ENCODE results near the gene RBBP6.

Gene RBBP6

DNA sequence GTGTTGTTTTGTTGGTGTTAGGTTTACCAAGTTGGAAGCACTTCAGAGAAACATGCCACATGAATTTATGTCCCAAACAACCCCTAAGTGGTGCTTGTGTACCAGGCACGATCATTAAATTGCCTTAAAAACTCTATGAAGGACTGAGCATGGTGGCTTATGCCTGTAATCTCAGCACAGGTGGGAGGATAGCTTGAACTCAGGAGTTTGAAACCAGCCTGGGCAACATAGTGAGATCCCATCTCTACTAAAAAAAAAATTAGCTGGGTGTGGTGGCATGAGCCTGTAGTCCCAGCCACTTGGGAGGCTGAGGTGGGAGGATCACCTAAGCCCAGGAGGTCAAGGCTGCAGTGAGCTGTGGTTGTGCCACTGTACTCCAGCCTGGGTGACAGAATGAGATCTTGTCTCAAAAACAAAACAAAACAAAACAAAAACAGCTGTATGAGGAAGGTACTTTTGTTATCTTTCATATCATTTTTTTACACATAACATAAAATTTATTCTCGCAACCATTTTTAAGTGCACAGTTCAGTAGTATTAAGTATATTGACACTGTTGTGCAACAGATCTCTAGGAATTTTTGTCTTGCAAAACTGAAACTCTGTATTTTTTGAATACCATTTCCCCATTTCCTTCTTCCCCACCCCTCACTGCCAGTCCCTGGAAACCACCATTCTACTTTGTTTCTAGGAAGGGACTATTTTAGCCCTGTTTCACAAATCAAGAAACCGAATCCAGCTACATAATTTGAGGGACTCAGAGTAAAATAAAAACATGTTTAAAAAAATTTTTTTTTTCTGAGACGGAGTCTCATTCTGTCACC is 14.3 kb upstream of the RBBP6 start:
- DNase-seq, result no peak

GRCh38 chr16:24525970-24526559 is 13.3 kb upstream of the RBBP6 start:
- DNase-seq, result no peak

DNA sequence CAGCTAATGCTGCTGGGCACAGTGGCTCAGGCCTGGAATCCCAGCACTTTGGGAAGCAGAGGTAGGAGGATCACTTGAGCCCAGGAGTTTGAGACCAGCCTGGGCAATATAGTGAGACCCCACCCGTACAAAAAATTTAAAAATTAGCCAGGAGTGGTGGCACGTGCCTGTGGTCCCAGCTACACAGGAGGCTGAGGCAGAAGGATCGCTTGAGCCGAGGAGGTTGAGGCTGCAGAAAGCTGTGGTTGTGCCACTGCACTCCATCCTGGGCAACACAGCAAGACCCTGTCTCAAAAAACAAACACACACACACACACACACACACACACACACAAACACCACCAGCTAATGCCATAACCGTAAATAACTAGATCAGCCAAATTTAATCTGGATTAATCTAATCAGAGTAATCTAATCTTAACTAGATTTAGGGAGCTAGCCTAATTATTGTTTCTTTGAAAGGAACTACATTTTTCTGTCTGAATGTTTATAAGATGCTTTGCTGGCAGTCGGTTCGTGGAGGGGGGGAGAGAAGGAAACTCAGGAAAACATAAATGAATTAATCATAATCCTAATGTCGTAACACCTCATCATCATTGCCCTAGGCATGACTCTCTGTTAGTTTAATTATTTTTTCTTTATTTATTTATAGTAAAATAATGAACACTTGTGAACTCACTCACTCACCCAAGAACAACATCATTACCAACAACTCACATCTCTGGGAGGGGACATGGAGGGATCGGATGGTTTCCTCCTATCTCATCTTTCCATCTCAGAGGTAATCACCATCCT is 12.5 kb upstream of the RBBP6 start:
- no peak for DNase-seq

- no peak for DNase-seq
These were observed 8.2 kb upstream of the RBBP6 start for GRCh38 chr16:24531166-24531565.

GRCh38 chr16:24534620-24535019 is 4.7 kb upstream of the RBBP6 start:
- DNase-seq, result no peak

DNA sequence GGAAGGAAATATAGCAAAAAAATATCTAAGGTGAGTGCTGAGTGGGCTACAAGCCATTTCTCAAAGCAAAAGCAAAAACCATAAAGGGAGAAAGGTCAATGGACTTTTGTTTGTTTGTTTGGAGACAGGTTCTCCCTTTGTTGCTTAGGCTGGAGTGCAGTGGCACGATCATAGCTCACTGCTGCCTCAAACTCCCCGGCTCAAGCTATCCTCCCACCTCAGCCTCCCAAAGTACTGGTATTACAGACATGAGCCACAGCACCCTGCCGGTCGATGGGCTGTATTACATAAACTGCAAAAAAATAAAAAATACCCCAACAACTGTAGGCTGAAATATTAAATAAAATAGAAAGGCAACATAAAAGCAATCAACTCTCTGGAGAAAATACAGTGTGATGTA is 3.5 kb upstream of the RBBP6 start:
- DNase-seq, result no peak

GRCh38 chr16:24536671-24537070 is 2.7 kb upstream of the RBBP6 start:
- DNase-seq, result no peak

DNA sequence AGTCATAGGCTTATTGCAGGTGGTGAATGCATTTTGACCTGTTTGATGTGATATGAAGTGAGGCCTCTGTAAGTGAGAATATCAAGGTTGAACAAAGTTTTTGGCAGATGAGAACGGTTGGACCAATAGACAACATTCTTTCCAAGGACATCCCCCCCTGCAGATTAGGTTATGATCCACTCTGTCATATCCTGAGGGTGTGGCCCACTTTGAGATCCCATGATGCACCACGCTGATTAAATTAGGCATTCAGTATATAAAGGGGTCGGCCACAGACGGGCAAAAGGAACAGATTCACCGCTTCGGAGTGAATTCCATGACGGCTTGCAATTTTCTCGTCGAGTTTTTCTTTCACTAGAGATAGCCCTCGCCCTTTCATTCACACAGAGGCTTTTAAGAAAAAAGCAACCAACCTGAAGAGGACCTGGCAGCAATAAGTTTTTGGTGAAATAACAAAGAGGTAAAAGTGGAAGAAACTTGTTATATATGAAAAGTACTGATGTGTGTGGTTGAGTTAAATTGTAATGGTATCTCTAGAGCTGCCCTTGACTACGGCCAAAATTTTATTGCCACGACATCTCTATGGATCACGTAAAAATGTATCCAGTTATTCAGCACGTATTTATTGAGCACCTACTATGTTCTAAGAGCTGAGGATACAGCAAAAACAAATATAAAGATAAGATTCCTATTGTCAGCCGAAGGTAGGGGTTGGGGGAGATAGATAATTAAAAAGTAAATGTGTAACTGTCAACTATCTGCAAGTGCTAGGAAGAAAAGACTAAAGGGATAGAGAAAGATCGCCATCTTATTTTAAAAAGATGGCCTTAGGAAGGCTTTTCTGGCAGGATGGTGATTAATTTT is 1.7 kb upstream of the RBBP6 start:
- DNase-seq, result no peak

GRCh38 chr16:24538756-24539294 is 541 bp upstream of the RBBP6 start:
- peak; percentile 88 for DNase-seq

GRCh38 chr16:24539850-24540601 is 660 bp downstream of the RBBP6 start:
- DNase-seq, result peak; percentile 51

GRCh38 chr16:24540602-24541210 is 1.3 kb downstream of the RBBP6 start:
- no peak for DNase-seq

- no peak for DNase-seq
These were observed 2.0 kb downstream of the RBBP6 start for GRCh38 chr16:24541233-24541933.

DNA sequence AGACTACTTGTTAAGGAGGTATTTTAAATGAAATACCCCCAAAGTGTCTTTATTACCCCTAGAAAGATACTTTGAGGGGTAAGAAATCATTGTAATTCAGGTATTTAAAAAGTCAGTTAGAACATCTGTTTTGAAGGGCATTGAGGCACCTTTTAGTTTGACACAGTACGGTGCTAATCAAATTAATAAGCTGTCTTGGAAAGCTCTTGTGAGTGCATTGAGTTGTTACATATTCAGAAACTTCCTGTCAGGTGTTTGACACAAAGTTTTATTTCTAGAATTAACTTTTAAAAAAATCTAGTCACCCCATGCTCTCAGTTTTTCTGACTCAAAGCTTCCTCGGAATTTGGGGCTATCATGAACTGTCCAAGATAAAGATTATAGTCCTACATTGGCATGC is 4.6 kb downstream of the RBBP6 start:
- DNase-seq, result no peak

DNA sequence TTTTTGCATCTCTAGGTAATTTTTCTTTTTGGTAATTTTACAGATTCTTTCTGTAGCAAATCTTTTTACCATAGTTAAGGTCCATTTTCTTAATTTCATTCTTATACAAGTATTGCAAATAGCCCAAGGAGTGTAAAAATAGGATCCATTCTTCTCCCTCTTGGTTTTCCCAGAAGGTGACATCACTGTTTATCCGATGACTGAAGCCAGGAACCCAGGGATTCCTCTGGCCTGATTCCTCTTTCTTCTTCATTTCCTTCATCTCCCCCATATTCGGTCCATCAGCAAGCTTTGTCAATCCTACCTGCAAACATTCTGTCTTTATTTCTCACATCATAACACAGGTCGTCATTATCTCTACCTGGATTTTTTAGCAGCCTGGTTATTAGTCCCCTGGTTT is 5.3 kb downstream of the RBBP6 start:
- no peak for DNase-seq

DNA sequence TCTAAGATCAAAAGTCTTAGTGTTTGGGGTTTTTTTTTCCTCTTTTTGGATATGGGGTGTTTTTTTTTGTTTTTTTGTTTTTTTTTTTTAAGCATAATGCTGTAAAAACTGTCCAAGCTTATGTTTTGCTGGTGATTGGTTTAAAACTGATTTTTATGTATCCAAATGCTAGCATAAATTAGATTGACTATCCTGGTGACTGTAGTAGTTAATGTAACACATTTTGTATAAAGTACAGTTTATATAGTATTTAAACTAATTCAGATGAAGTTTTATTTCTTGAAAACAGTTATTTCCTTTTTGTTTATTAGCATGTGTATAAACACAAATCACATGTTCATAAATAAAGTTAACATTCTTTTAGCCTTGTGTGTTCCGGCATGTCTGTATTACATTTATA is 10.9 kb downstream of the RBBP6 start:
- DNase-seq, result no peak

DNA sequence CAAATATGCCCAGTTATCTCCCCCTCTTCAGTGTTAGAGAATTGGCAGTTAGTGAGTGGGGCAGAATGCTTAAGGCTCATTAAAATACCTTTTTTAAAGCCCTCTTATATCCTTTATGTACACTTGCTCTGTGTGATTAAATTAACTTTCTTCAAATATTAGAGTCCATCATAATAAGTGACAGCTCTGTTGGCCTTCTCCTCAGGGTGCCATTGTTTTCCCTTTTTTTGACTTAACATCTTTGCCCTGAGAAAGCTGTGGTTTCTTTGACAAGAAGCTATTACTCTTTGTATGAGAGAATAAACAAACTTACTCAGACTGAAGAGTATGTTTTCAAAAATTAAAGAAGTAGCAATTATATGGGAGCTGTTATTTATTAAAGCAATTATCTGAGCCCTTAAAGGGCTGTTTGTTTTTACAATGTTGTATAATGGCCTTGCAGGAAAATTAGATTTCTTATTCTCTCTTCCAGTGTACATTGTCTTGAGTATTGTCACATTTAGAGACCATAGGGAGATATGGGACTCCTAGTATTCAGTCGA is 13.4 kb downstream of the RBBP6 start:
- no peak for DNase-seq

GRCh38 chr16:24553983-24554382 is 14.6 kb downstream of the RBBP6 start:
- DNase-seq, result no peak

- no peak for DNase-seq
These were observed 16.0 kb downstream of the RBBP6 start for GRCh38 chr16:24555346-24555872.

- DNase-seq, result no peak
These were observed 23.4 kb downstream of the RBBP6 start for GRCh38 chr16:24562811-24563210.

- no peak for DNase-seq
These were observed 29.0 kb downstream of the RBBP6 start for GRCh38 chr16:24568392-24568791.
